ENCODE measurements around the gene NSMCE4A. TPM values are rescaled to one million over a fixed set of nuclear protein-coding genes. Genes with fewer than 3 reads are reported as not detected.
"Not testable (repeated sequence)": the region's sequence is repeated elsewhere in the genome, so short reads cannot be mapped to it uniquely, and the experiment has no call there.

The NSMCE4A gene
- total RNA-seq, 2 experiments from 2014 or later, result 34.2 to 36.5 TPM

DNA sequence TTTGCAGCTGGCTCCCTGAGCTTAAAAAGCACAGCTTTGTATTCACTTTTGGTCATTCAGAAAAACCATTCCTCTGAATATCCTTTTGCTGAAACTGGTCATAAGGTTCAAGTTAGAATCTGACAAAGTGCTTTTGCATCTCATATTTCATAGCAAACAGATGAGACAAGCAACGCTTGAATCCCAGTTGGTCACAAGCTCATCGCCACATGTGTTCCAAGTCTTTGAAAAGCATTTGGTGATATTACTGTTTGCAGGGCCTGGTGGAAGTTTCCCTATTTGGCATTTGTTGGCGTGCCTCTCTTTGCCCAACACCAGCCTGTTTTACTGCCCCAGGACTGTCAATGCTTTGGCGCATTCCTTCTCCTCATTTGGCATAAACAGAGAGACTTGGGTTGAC, 24.3 kb upstream of the NSMCE4A start:
- Histone ChIP-seq H3K9me3 (ENCODE audit: control insufficient read depth in 1 of 2, insufficient read depth in 1 of 2, low read length in 2 of 2) (peaks cover 8 to 13% of the 10 kb centered on the region in 2 experiments), H3K4me1 (ENCODE audit: insufficient read depth, low read length) (no peaks in the 10 kb centered on the region), H3K27ac (ENCODE audit: low read depth in 1 of 2, low read length in 2 of 2) (no peak overlapping the region), H3K4me3 (ENCODE audit: low read length) (no peak overlapping the region), H3K27me3 (ENCODE audit: control insufficient read depth in 1 of 2, insufficient read depth in 2 of 2, low read length in 2 of 2) (peaks cover 0 to 11% of the 10 kb centered on the region in 2 experiments), H3K36me3 (ENCODE audit: insufficient read depth, low read length) (no peaks in the 10 kb centered on the region)
- ChIA-PET POLR2A (no interaction called here), CTCF (no interaction called here)
- intact Hi-C loops (cut with DNase I, micrococcal nuclease), result no loop called here
- no peak overlapping the region for H3K27ac Mint-ChIP-seq
- DNase-seq (no peak), ATAC-seq (ENCODE audit: poor library complexity) (no peak)
- H3K27me3 Mint-ChIP-seq, result peaks cover 31% of the 10 kb centered on the region
- peaks cover 18% of the 10 kb centered on the region for H3K9me3 Mint-ChIP-seq
- TF ChIP-seq, protein P1, sequence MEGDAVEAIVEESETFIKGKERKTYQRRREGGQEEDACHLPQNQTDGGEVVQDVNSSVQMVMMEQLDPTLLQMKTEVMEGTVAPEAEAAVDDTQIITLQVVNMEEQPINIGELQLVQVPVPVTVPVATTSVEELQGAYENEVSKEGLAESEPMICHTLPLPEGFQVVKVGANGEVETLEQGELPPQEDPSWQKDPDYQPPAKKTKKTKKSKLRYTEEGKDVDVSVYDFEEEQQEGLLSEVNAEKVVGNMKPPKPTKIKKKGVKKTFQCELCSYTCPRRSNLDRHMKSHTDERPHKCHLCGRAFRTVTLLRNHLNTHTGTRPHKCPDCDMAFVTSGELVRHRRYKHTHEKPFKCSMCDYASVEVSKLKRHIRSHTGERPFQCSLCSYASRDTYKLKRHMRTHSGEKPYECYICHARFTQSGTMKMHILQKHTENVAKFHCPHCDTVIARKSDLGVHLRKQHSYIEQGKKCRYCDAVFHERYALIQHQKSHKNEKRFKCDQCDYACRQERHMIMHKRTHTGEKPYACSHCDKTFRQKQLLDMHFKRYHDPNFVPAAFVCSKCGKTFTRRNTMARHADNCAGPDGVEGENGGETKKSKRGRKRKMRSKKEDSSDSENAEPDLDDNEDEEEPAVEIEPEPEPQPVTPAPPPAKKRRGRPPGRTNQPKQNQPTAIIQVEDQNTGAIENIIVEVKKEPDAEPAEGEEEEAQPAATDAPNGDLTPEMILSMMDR (IDR thresholded peaks at IDR 0.05), result no peak
- no peak overlapping the region for H3K4me3 Mint-ChIP-seq
- no peaks in the 10 kb centered on the region for H3K4me1 Mint-ChIP-seq (ENCODE audit: low read depth)
- no peaks in the 10 kb centered on the region for H3K36me3 Mint-ChIP-seq (ENCODE audit: low read depth)

DNA sequence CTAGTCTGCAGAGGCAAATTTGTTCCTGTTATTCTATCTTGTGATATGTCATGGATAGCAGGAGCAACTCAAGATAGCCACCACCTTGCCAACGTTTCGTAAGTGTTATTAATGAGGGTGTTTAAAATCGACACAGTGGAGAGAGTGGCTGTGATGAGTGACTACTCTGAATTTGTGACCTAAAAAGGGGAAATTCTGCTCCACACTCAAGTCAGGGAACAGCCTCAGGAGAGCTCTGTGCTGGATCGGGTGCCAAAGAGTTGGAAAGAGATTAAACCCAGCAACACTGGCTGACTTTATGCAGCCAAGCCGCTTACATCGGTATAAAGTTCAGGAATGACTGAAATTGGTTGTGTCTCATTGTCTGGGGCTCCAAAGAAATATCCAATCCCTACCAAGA, 23.4 kb upstream of the NSMCE4A start:
- Mint-ChIP-seq H3K9me3 (peaks cover 18% of the 10 kb centered on the region), H3K4me1 (ENCODE audit: low read depth) (no peaks in the 10 kb centered on the region), H3K27ac (no peak overlapping the region), H3K4me3 (no peak overlapping the region), H3K27me3 (peaks cover 40% of the 10 kb centered on the region), H3K36me3 (ENCODE audit: low read depth) (no peaks in the 10 kb centered on the region)
- no peaks in the 10 kb centered on the region for H3K36me3 ChIP-seq (ENCODE audit: insufficient read depth, low read length)
- no peaks in the 10 kb centered on the region for H3K4me1 ChIP-seq (ENCODE audit: insufficient read depth, low read length)
- H3K9me3 ChIP-seq (ENCODE audit: control insufficient read depth in 1 of 2, insufficient read depth in 1 of 2, low read length in 2 of 2), result peaks cover 8 to 13% of the 10 kb centered on the region in 2 experiments
- DNase-seq, result no peak
- no peak overlapping the region for H3K27ac ChIP-seq (ENCODE audit: low read depth in 1 of 2, low read length in 2 of 2)
- intact Hi-C loops (cut with DNase I, micrococcal nuclease), result no loop called here
- no peak for ATAC-seq (ENCODE audit: poor library complexity)
- peaks cover 0 to 11% of the 10 kb centered on the region in 2 experiments for H3K27me3 ChIP-seq (ENCODE audit: control insufficient read depth in 1 of 2, insufficient read depth in 2 of 2, low read length in 2 of 2)
- POLR2A ChIA-PET, result no interaction called here
- TF ChIP-seq, protein P1 (IDR thresholded peaks at IDR 0.05), result no peak
- CTCF ChIA-PET, result no interaction called here
- no peak overlapping the region for H3K4me3 ChIP-seq (ENCODE audit: low read length)

DNA sequence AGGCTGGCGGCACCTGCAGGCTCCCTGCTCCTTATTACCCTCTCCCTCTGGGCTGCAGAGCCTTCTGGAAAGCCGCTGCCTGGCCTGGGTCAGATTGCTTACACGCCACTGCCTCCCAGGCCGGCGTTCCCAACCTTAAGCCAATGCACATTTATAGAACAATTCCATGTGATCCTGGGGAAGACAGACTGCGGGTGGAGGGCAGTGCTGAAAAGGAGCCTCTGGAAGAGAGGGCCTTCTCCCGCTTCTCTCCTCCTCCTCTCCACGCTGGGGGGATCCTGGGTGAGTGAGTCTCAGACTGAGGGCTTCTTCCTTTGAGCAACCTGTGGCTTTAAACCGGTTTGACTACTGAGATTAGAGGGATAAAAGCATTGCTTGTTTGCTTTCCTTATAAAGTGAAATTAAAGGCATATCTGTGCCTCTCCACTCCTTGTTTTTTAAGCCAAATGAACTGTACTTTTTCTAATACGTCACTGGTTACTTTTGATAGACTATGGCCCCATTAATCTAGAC, 19.5 kb upstream of the NSMCE4A start:
- no peaks in the 10 kb centered on the region for H3K36me3 Mint-ChIP-seq (ENCODE audit: low read depth)
- DNase-seq (no peak), ATAC-seq (ENCODE audit: poor library complexity) (no peak)
- Histone ChIP-seq H3K9me3 (ENCODE audit: control insufficient read depth in 1 of 2, insufficient read depth in 1 of 2, low read length in 2 of 2) (no peaks in the 10 kb centered on the region), H3K4me3 (ENCODE audit: low read length) (no peak overlapping the region), H3K36me3 (ENCODE audit: insufficient read depth, low read length) (no peaks in the 10 kb centered on the region), H3K27me3 (ENCODE audit: control insufficient read depth in 1 of 2, insufficient read depth in 2 of 2, low read length in 2 of 2) (peaks cover 2 to 11% of the 10 kb centered on the region in 2 experiments), H3K27ac (ENCODE audit: low read depth in 1 of 2, low read length in 2 of 2) (no peak overlapping the region), H3K4me1 (ENCODE audit: insufficient read depth, low read length) (no peaks in the 10 kb centered on the region)
- TF ChIP-seq, protein P1 (IDR thresholded peaks at IDR 0.05), result no peak
- ChIA-PET POLR2A (no interaction called here), CTCF (no interaction called here)
- intact Hi-C loops (cut with DNase I, micrococcal nuclease), result no loop called here
- H3K27me3 Mint-ChIP-seq, result peaks cover 50% of the 10 kb centered on the region
- no peak overlapping the region for H3K4me3 Mint-ChIP-seq
- no peaks in the 10 kb centered on the region for H3K4me1 Mint-ChIP-seq (ENCODE audit: low read depth)
- no peak overlapping the region for H3K27ac Mint-ChIP-seq
- peaks cover under 1% of the 10 kb centered on the region for H3K9me3 Mint-ChIP-seq

DNA sequence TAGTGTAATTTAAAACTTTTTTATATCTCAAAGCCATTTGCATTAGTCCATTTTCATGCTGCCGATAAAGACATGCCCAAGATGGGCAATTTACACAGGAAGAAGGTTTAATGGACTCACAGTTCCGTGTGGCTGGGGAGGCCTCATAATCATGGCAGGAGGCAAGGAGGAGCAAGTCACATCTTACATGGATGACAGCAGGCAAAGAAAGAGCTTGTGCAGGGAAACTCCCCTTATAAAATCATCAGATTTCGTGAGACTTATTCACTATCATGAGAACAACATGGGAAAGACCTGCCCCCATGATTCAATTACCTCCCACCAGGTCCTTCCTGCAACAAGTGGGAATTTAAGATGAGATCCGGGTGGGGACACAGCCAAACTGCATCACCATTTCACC, 16.7 kb upstream of the NSMCE4A start:
- H3K4me1 Mint-ChIP-seq (ENCODE audit: low read depth); intact Hi-C loops (cut with DNase I, micrococcal nuclease); H3K4me3 ChIP-seq (ENCODE audit: low read length); H3K27ac ChIP-seq (ENCODE audit: low read depth in 1 of 2, low read length in 2 of 2); DNase-seq; H3K36me3 ChIP-seq (ENCODE audit: insufficient read depth, low read length); ATAC-seq (ENCODE audit: poor library complexity); CTCF ChIA-PET; H3K9me3 ChIP-seq (ENCODE audit: control insufficient read depth in 1 of 2, insufficient read depth in 1 of 2, low read length in 2 of 2); H3K27ac Mint-ChIP-seq; H3K36me3 Mint-ChIP-seq (ENCODE audit: low read depth); H3K4me1 ChIP-seq (ENCODE audit: insufficient read depth, low read length); H3K9me3 Mint-ChIP-seq; H3K4me3 Mint-ChIP-seq: not testable (repeated sequence)
- POLR2A ChIA-PET, result interaction anchor here (0.7 kb wide), 1 partner anchor 356 kb away, joined by 3 read pairs; no protein-coding TSS in a partner anchor
- peaks cover 64% of the 10 kb centered on the region for H3K27me3 Mint-ChIP-seq
- peaks cover 3 to 17% of the 10 kb centered on the region in 2 experiments for H3K27me3 ChIP-seq (ENCODE audit: control insufficient read depth in 1 of 2, insufficient read depth in 2 of 2, low read length in 2 of 2)

Measured in CD4-positive, alpha-beta T cell (primary cell).